ENCODE results near the gene RPS6KA2. TPM values are rescaled to one million over a fixed set of nuclear protein-coding genes. Genes with fewer than 3 reads are reported as not detected.

Gene RPS6KA2
- total and polyA plus RNA-seq, 2 donors (not counting 3 experiments of a cell fraction or from before 2014, with no cell fraction given), result 54.5 to 75.8 TPM

DNA sequence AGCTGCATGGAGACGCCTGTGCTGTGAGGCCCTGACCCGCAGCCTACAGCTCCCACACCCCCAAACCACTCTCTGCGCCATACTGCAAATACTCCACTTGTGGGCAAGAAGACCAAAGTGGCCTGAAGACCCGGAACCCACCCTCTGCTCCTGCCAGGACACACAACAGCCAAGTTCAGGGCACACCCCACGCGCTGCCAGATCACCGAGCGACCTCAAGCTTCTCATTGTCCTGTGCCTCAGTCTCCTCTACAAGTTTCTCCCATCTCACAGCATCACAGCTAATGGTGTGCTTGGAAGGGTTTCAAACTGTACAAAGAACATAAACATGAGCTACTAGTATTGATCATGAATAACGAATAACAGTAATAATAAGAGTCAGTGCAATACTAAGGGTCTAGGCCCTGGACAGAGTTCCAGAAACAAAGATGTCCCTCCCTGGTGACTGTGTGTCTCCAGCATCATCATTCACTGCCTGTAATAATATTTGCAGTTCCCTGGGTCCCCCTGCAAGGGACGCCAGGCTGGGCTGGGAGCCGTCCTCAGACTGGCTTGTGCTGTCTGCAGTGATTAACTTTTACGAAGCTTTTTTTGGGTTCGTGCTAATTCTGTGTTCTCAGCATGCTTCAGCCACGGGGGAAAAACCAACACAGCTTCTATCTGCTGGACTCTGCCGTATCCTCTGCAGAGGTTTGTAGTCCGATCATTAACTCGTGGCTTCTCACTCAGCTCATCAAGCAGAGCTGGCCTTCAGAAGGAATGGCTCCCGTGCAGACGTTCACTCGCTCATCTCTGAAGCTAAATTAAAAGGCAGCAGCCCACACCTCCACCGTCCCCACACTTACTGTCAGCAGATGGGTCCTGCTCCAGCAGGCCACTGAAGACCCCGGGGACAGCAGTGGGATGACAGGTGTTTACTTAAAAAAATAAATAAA is 162.7 kb downstream of the RPS6KA2 start:
- CTCF ChIA-PET, result interaction anchor here (1.4 kb wide), 1 partner anchor 188 kb away, joined by 3 read pairs; no protein-coding TSS in a partner anchor
- no peak for FAIRE-seq
- H3K9me1 ChIP-seq (replicated peaks; ENCODE audit: control insufficient read depth, extremely low read depth, insufficient read depth, low read length), result no peaks in the 10 kb centered on the region

More for the DNA sequence above, 162.7 kb downstream of the RPS6KA2 start:
- POLR2A ChIA-PET, result no interaction called here
- no peak for DNase-seq (ENCODE audit: low read depth, low spot score)
- Histone ChIP-seq H3K79me2 (ENCODE audit: control insufficient read depth, insufficient read depth, low read length) (no peaks in the 10 kb centered on the region), H3K27ac (ENCODE audit: insufficient read depth, low read depth, low read length) (no peak overlapping the region), H3K4me3 (replicated peaks in 1 of 3; ENCODE audit: insufficient read depth in 1 of 3, low read depth in 1 of 3, low read length in 3 of 3) (no peak overlapping the region), H3K9ac (replicated peaks; ENCODE audit: extremely low read depth, insufficient read depth, low read length) (no peak overlapping the region), H3K4me1 (ENCODE audit: control insufficient read depth, extremely low read depth, insufficient read depth, low read length) (peaks cover 6% of the 10 kb centered on the region), H3K36me3 (ENCODE audit: control insufficient read depth in 2 of 2, extremely low read depth in 1 of 2, insufficient read depth in 2 of 2, low read length in 2 of 2) (peaks cover 0 to 24% of the 10 kb centered on the region in 2 experiments), H2AFZ (ENCODE audit: low read depth, low read length) (no peak overlapping the region), H3K4me2 (ENCODE audit: insufficient read depth, low read length) (no peak overlapping the region), H3K9me3 (replicated peaks; ENCODE audit: control insufficient read depth, insufficient read depth, low read length) (no peaks in the 10 kb centered on the region), H3K27me3 (ENCODE audit: control insufficient read depth in 2 of 2, insufficient read depth in 2 of 2, low read length in 2 of 2) (no peaks in the 10 kb centered on the region), H4K20me1 (replicated peaks; ENCODE audit: control insufficient read depth, extremely low read depth, insufficient read depth, low read length) (no peaks in the 10 kb centered on the region)
- dilution Hi-C loops (cut with MboI; ENCODE audit: extremely low pct_ligation_motif_present, low sequenced_read_pairs) (no loop called here), intact Hi-C loops (cut with micrococcal nuclease) (no loop called here)
- no TSS peak for BruUV-seq (replicated peaks)
- TF ChIP-seq MYC (IDR thresholded peaks at IDR 0.05; ENCODE audit: low read depth, low read length) (no peak), POLR2AphosphoS5 (IDR thresholded peaks at IDR 0.05; ENCODE audit: insufficient read depth, low read depth, low read length) (no peak), JUN (IDR thresholded peaks at IDR 0.05; ENCODE audit: borderline replicate concordance, insufficient read depth, insufficient read length, low read depth) (no peak), GATA2 (IDR thresholded peaks at IDR 0.05; ENCODE audit: insufficient read depth, insufficient read length, low read depth, low read length) (no peak), FOS (IDR thresholded peaks at IDR 0.05; ENCODE audit: borderline replicate concordance, insufficient read depth, low read length) (no peak), POLR2A (IDR thresholded peaks at IDR 0.05; ENCODE audit: low read depth, low read length) (no peak), EZH2 (IDR thresholded peaks at IDR 0.05; ENCODE audit: borderline replicate concordance, low read depth, low read length, severe bottlenecking) (no peak)
- TF ChIP-seq, protein P1, sequence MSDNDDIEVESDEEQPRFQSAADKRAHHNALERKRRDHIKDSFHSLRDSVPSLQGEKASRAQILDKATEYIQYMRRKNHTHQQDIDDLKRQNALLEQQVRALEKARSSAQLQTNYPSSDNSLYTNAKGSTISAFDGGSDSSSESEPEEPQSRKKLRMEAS (IDR thresholded peaks at IDR 0.05; ENCODE audit: insufficient read depth, insufficient read length), result no peak
- TF ChIP-seq, protein P2, sequence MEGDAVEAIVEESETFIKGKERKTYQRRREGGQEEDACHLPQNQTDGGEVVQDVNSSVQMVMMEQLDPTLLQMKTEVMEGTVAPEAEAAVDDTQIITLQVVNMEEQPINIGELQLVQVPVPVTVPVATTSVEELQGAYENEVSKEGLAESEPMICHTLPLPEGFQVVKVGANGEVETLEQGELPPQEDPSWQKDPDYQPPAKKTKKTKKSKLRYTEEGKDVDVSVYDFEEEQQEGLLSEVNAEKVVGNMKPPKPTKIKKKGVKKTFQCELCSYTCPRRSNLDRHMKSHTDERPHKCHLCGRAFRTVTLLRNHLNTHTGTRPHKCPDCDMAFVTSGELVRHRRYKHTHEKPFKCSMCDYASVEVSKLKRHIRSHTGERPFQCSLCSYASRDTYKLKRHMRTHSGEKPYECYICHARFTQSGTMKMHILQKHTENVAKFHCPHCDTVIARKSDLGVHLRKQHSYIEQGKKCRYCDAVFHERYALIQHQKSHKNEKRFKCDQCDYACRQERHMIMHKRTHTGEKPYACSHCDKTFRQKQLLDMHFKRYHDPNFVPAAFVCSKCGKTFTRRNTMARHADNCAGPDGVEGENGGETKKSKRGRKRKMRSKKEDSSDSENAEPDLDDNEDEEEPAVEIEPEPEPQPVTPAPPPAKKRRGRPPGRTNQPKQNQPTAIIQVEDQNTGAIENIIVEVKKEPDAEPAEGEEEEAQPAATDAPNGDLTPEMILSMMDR (IDR thresholded peaks at IDR 0.05; ENCODE audit: extremely low read depth in 1 of 2, insufficient read depth in 1 of 2, low read depth in 1 of 2, low read length in 2 of 2), result no peak

Measured in endothelial cell of umbilical vein (primary cell).